ENCODE measurements around the gene CUX1.

GRCh38 chr7:102178410-102178809 is 361.0 kb downstream of the CUX1 start:
- no peak for TF ChIP-seq CTCF (IDR thresholded peaks at IDR 0.05; ENCODE audit: low read depth, low read length, poor library complexity, severe bottlenecking)
- TF ChIP-seq EZH2phosphoT487 (IDR thresholded peaks at IDR 0.05; ENCODE audit: borderline replicate concordance, low read length), result no peak
